HepG2 (cell line): ENCODE results near the gene SLC34A3. TPM values are rescaled to one million over a fixed set of nuclear protein-coding genes. Genes with fewer than 3 reads are reported as not detected.

Source experiments
- CTCF ChIP-seq: sonication (generic); formaldehyde crosslinking; IDR thresholded peaks from 2 replicates; pipeline ENCODE4 v1.5.0; 2020; ENCODE audit warnings: mild to moderate bottlenecking, missing genetic modification reagents, moderate library complexity
- HNRNPLL ChIP-seq: fragments of 200-400 bp; formaldehyde crosslinking; IDR thresholded peaks from 2 replicates; pipeline ENCODE4 v1.6.1; 2017; ENCODE audit warnings: mild to moderate bottlenecking, low read depth, low read length; ENCODE audit not compliant: poor library complexity, severe bottlenecking
- IRF2 ChIP-seq: IDR thresholded peaks from 2 replicates; pipeline ENCODE4 v1.6.1; 2018; ENCODE audit warnings: missing genetic modification reagents, missing compliant biosample characterization
- KDM3A ChIP-seq: IDR thresholded peaks from 2 replicates; pipeline ENCODE4 v1.6.1; 2018; ENCODE audit warnings: low read depth, missing compliant biosample characterization
- POLR2G ChIP-seq: fragments of 200-400 bp; formaldehyde crosslinking; IDR thresholded peaks from 2 replicates; pipeline ENCODE4 v1.6.1; 2018; ENCODE audit warnings: mild to moderate bottlenecking, low read depth, low read length, moderate library complexity
- SP2 ChIP-seq: sonication (generic); formaldehyde crosslinking; IDR thresholded peaks from 2 replicates; pipeline ENCODE4 v1.5.1; 2020; ENCODE audit warnings: mild to moderate bottlenecking, missing genetic modification reagents
- ZFX ChIP-seq: sonication (generic); formaldehyde crosslinking; IDR thresholded peaks from 2 replicates; pipeline ENCODE4 v1.4.0; 2020; ENCODE audit warnings: mild to moderate bottlenecking, low read depth, missing genetic modification reagents, moderate library complexity
- ZNF264 ChIP-seq: sonication (generic); formaldehyde crosslinking; IDR thresholded peaks from 2 replicates; pipeline ENCODE4 v1.4.0; 2020; ENCODE audit warnings: missing genetic modification reagents
- ZNF414 ChIP-seq: sonication (generic); formaldehyde crosslinking; IDR thresholded peaks from 2 replicates; pipeline ENCODE4 v1.5.0; 2020; ENCODE audit warnings: missing genetic modification reagents
- polyA plus RNA-seq, 8 experiments: library from polyadenylated mRNA; depleted of rRNA in 3 of 8; stranded (reverse) in 7 of 8; unstranded in 1 of 8; fragments of >200 nt; fragmentation: Illumina TruSeq in 4 of 8; extraction: Trizol in 4 of 8; gene quantifications; 2 replicates each; pipeline versions ENCODE4 v1.2.1 to v1.2.3, GENCODE V29; 2011 to 2016; ENCODE audit warnings: low read depth in 4 of 8, missing spikeins in 1 of 8, mixed read lengths in 1 of 8; ENCODE audit not compliant: insufficient read depth in 1 of 8
- total RNA-seq, 5 experiments: library from RNA; depleted of rRNA; stranded (reverse); fragments of >200 nt; fragmentation: Illumina TruSeq; extraction: Trizol; gene quantifications; 2 replicates each; pipeline ENCODE4 v1.2.3, GENCODE V29; 2016; ENCODE audit warnings: low read depth in 1 of 5
- TF ChIP-seq, protein P1 (sequence below): sonication (generic); formaldehyde crosslinking; IDR thresholded peaks from 2 replicates; pipeline ENCODE4 v1.8.1; 2022; ENCODE audit warnings: low read depth, mild to moderate bottlenecking, missing genetic modification reagents
- TF ChIP-seq, protein P2 (sequence below): sonication (generic); formaldehyde crosslinking; IDR thresholded peaks from 2 replicates; pipeline ENCODE4 v1.4.0; 2020; ENCODE audit warnings: mild to moderate bottlenecking, missing genetic modification reagents

Gene SLC34A3
- total and polyA plus RNA-seq, 2 of the 13 experiments (the other 11 are each of a cell fraction or from before 2014, with no cell fraction given), result 0.07 to 1.0 TPM

DNA sequence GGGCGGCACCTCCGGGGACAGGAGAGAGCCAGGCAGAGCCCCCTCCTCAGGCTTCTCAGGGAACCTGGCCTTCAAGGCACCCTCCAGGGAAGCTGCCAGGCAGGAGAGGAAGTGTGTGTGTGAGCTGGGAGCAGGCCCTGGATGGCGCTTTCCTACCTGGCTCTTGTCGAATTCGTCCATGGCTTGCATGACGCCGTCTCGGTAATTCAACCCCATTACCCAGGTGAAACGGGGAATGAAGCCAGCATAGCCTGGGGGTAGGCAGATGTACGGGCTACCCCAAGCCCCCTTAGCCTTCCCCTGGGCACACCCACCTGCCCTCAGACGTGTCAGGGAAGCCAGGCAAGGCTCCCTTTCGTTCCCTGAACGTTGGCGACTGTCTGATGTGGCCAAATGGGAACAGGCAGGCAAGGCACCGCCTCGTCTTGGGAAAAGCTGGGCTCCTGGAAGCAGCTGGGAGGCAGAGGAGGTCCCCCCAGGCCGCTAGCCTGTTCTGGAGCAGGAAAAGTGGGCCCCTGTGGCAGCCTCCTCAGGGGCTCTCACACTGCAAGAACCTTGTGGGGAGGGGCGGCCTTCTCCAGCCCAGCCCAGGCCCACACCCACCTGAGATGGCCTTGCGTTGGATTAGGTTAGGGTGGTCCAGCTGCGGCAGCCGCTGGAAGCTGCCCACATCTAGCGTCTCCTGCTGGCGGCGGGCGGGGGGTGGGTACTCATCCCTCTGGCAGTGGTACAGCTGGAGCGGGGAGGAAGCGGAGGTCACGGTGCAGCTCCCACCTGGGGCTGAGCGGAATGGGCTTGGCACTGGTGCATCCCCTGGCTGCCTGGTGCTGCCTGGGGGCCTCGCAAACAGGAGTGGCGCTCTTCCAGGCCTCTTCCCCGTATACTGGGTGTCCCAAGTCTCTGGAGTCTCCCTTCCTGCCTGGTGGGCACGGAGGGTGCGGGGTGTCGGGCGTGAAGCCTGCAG lies 14.1 kb downstream of the SLC34A3 start (continued):
- TF ChIP-seq KDM3A (CRISPR knock-in tag), result no peak
- TF ChIP-seq IRF2, result no peak
- peak; percentile 27; the same call in 1 of the 2 replicates for TF ChIP-seq CTCF (CRISPR knock-in tag)
- no peak for TF ChIP-seq ZNF414 (CRISPR knock-in tag)
- TF ChIP-seq, protein P1, sequence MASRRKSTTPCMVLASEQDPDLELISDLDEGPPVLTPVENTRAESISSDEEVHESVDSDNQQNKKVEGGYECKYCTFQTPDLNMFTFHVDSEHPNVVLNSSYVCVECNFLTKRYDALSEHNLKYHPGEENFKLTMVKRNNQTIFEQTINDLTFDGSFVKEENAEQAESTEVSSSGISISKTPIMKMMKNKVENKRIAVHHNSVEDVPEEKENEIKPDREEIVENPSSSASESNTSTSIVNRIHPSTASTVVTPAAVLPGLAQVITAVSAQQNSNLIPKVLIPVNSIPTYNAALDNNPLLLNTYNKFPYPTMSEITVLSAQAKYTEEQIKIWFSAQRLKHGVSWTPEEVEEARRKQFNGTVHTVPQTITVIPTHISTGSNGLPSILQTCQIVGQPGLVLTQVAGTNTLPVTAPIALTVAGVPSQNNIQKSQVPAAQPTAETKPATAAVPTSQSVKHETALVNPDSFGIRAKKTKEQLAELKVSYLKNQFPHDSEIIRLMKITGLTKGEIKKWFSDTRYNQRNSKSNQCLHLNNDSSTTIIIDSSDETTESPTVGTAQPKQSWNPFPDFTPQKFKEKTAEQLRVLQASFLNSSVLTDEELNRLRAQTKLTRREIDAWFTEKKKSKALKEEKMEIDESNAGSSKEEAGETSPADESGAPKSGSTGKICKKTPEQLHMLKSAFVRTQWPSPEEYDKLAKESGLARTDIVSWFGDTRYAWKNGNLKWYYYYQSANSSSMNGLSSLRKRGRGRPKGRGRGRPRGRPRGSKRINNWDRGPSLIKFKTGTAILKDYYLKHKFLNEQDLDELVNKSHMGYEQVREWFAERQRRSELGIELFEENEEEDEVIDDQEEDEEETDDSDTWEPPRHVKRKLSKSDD (CRISPR knock-in tag), result no peak
- TF ChIP-seq ZNF264 (CRISPR knock-in tag), result no peak
- TF ChIP-seq SP2 (CRISPR knock-in tag), result no peak
- TF ChIP-seq ZFX (CRISPR knock-in tag), result peak; percentile 25; the same call in 1 of the 2 replicates
- TF ChIP-seq, protein P2, sequence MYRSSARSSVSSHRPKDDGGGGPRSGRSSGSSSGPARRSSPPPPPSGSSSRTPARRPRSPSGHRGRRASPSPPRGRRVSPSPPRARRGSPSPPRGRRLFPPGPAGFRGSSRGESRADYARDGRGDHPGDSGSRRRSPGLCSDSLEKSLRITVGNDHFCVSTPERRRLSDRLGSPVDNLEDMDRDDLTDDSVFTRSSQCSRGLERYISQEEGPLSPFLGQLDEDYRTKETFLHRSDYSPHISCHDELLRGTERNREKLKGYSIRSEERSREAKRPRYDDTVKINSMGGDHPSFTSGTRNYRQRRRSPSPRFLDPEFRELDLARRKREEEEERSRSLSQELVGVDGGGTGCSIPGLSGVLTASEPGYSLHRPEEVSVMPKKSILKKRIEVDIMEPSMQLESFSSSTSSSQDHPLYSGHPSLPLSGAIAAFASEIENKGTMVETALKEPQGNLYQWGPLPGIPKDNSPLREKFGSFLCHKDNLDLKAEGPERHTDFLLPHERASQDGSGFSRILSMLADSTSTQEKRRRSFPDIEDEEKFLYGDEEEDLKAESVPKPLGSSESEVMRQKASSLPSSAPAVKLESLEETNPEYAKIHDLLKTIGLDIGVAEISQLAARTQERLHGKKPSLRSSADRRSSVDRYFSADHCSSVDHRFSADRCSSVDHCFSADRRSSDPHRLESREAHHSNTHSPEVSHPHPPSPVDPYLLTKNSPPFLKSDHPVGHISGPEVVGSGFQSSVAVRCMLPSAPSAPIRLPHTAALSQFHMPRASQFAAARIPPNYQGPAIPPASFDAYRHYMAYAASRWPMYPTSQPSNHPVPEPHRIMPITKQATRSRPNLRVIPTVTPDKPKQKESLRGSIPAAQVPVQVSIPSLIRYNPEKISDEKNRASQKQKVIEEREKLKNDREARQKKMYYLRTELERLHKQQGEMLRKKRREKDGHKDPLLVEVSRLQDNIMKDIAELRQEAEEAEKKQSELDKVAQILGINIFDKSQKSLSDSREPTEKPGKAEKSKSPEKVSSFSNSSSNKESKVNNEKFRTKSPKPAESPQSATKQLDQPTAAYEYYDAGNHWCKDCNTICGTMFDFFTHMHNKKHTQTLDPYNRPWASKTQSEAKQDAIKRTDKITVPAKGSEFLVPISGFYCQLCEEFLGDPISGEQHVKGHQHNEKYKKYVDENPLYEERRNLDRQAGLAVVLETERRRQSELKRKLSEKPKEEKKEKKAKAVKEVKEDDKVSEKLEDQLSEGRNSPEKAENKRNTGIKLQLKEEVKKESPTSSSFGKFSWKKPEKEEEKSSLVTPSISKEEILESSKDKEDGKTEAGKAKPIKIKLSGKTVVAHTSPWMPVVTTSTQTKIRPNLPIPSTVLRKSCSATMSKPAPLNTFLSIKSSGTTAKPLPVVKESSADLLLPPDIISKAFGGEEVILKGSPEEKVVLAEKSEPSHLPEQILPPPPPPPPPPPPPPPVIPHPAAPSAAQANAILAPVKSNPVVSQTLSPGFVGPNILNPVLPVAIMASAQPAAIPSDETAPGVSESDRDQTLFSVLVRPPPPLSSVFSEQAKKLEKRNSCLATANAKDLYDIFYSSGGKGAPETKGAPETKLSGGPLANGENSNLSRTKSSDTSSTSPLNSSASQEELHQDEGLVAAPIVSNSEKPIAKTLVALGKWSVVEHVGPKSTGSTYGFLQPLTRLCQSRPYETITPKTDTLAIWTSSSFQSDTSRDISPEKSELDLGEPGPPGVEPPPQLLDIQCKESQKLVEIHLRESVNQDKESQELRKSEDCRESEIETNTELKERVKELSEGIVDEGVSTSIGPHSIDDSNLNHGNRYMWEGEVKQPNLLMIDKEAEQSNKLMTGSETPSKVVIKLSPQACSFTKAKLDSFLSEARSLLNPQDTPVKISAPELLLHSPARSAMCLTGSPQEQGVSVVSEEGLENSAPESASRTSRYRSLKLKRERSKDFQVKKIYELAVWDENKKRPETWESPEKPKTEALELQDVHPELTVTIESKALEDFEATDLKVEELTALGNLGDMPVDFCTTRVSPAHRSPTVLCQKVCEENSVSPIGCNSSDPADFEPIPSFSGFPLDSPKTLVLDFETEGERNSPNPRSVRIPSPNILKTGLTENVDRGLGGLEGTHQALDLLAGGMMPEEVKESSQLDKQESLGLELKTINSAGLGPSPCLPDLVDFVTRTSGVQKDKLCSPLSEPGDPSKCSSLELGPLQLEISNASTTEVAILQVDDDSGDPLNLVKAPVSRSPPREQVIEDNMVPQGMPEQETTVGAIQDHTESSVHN (CRISPR knock-in tag), result no peak
- TF ChIP-seq POLR2G, result peak; percentile 29
- peak; percentile 4 for TF ChIP-seq HNRNPLL
- TF ChIP-seq, all 625 proteins: peak for 11
